ENCODE data around the gene ZNF500. TPM values are rescaled to one million over a fixed set of nuclear protein-coding genes. Genes with fewer than 3 reads are reported as not detected.

ZNF500 gene
- total RNA-seq, 2 donors from 2014 or later = 29.2 to 33.8 TPM

- Histone ChIP-seq H3K36me3 (peaks cover 0 to 14% of the 10 kb centered on the region in 2 donors), H3K4me3 (peak overlapping the region in 1 of 2 donors; percentile 70), H3K9me3 (no peaks in the 10 kb centered on the region), H3K4me1 (replicated peaks) (peaks cover 13% of the 10 kb centered on the region), H3K27ac (peak overlapping the region; percentile 80 to 85), H3K27me3 (replicated peaks; ENCODE audit: insufficient read depth) (no peaks in the 10 kb centered on the region)
- intact Hi-C loops (cut with DNase I) = loop anchor here (10.0 kb wide), 1 partner anchor 69 kb away; the partner anchor contains the start of genes ANKS3 and DNAAF8
- TF ChIP-seq POLR2AphosphoS5 (IDR thresholded peaks at IDR 0.05) = no peak
- TF ChIP-seq CTCF (IDR thresholded peaks at IDR 0.05) = no peak
- TF ChIP-seq POLR2A (IDR thresholded peaks at IDR 0.05) = no peak
- DNase-seq (ENCODE audit: low spot score) = no peak
- WGBS = 41% methylated on average over 8 of the region's 8 CpGs
Measured at GRCh38 chr16:4803401-4803844, 36.5 kb upstream of the ZNF500 start.

DNA sequence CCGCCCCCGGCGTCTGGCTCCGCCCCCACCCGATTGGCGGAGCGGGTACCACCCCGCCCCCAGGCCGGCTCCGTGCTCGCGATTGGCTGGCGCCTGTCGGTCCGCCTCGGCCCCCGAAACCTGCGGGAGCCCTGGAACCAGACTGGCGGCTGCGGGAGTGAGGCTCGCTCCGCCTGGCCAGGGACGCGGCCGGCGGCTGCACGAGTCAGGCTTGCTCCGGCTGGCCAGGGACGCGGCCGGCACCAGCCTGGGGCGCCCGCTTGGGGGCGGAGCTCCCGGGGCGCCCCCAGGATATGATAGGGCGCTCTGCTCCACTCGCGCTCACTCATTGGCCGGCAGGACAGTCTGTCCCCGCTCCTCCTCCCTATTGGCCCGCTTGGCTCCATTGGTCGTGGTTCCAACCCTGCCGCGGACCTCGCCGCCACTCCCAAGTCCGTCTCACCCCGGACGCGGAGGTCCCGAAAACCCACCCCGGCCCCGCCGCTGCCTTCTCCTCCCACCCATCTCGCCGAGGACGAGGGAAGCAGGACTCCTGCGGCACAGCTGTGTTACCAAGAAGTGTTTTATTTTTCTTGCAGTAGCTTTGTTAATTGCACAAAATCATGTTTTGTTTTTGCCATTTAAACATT, 35.8 kb upstream of the ZNF500 start:
- peak; percentile 91 for DNase-seq (ENCODE audit: low spot score)
- peak overlapping the region; percentile 80 to 85 for H3K27ac ChIP-seq
- H3K9me3 ChIP-seq = no peaks in the 10 kb centered on the region
- peaks cover 0 to 14% of the 10 kb centered on the region in 2 donors for H3K36me3 ChIP-seq
- H3K27me3 ChIP-seq (replicated peaks; ENCODE audit: insufficient read depth) = no peaks in the 10 kb centered on the region
- H3K4me3 ChIP-seq = peak overlapping the region; percentile 67 to 70
- intact Hi-C loops (cut with DNase I) = loop anchor here (10.0 kb wide), 1 partner anchor 68 kb away; the partner anchor contains the start of genes ANKS3 and DNAAF8
- WGBS = under 1% methylated on average over 31 of the region's 59 CpGs
- TF ChIP-seq CTCF (IDR thresholded peaks at IDR 0.05) (peak in 3 of 4 experiments; percentile 20 to 68 (median 60)), POLR2A (IDR thresholded peaks at IDR 0.05) (no peak), POLR2AphosphoS5 (IDR thresholded peaks at IDR 0.05) (peak; percentile 45)
- peaks cover 13% of the 10 kb centered on the region for H3K4me1 ChIP-seq (replicated peaks)

DNA sequence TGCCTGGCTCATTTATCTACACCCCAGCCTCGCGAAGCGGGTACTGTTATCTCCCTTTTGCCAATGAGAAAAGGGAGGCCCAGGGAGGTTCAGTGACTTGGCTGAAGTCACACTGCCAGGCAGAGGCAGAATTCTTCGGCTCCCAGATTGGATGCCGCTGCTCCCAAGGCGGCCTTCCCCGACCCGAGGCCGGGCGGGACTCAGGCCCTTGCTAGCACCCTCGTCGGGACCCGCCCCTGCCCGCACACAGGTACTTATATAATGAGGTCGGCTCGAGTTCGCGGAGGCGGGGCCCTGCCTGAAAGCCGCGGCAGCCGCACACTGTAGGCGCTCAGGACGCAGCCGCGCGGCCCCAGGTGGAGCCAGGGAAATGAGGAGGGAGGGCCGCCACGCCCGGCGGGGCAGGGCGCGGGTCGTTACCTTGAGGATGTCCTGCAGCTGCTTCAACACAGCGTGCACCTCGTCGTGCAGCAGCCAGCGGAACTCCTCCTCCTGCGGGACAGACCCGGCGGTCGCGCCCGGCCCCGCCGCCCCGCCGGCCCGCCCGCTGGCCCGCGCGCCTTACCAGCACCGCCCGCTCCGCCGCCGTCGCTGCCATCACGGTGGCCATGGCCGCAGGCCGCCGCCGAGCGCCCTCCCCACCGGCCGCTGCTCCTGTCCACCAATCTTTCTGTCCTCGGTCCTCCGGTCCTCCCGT, 35.1 kb upstream of the ZNF500 start, which contains the start of gene ROGDI:
ROGDI (minus strand) TSS at position 672 of the 697 bp plus-strand sequence; CDS start at position 610, 62 bp downstream.
- WGBS = 1% methylated on average over 67 of the region's 70 CpGs
- peak within 1 kb of the TSS; percentile 80 to 85 for H3K27ac ChIP-seq
- DNase-seq (ENCODE audit: low spot score) = peak; percentile 88
- H3K36me3 ChIP-seq = peaks cover 0 to 14% of the 10 kb centered on the region in 2 donors
- no peaks in the 10 kb centered on the region for H3K9me3 ChIP-seq
- peak within 1 kb of the TSS; percentile 67 to 70 for H3K4me3 ChIP-seq
- intact Hi-C loops (cut with DNase I) = loop anchor here (10.0 kb wide), 1 partner anchor 67 kb away; the partner anchor contains the start of genes ANKS3 and DNAAF8
- H3K27me3 ChIP-seq (replicated peaks; ENCODE audit: insufficient read depth) = no peaks in the 10 kb centered on the region
- peaks cover 13% of the 10 kb centered on the region for H3K4me1 ChIP-seq (replicated peaks)
- TF ChIP-seq POLR2AphosphoS5 (IDR thresholded peaks at IDR 0.05) (peak; percentile 78), CTCF (IDR thresholded peaks at IDR 0.05) (no peak), POLR2A (IDR thresholded peaks at IDR 0.05) (peak; percentile 83)

DNA sequence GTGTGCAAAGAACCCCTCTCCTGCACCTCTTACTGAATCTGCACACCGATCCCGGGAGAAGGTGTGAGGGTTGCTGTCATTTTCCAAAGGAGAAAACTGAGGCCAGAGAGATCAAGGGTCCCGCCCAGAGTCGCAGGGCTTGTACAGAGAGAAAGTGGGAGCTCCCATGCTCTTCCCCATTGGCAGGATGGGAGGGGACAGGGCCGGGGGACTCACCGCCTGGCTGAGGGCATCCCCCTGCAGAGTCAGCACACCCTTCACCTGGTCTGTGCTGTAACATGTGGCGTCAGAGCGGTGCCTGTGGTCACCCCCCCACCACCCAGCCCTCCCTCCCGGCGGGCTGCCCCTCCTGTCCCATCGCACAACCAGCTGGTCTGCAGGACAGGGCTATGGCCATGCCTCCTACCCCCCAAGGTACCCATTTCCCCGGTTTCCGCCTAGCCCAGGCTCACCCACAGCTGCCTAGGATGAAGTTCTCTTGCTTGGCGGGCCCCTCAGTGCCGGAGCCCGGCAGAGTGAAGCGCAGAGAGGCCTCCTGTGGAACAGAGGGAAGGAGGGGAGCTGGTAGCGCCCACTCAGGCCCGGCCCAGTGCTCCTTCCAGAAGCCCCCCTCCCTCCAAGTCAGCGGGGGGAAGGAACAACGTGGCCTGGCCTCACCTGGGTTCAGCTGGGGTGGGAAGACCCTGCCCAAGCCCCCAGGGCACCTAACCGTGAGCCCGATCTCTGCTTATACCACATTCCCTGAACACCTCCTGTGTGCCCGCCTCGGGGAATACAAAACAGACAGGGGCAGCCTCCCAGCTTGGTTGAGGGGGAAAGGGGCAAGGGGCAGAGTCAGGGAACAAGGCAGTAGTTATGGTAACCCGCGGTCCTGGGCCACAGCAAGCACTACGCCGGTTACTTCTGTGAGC, 34.3 kb upstream of the ZNF500 start:
- H3K36me3 ChIP-seq = peaks cover 0 to 14% of the 10 kb centered on the region in 2 donors
- 36% methylated on average over 27 of the region's 29 CpGs for WGBS
- intact Hi-C loops (cut with DNase I) = loop anchor here (10.0 kb wide), 1 partner anchor 67 kb away; the partner anchor contains the start of genes ANKS3 and DNAAF8

More for the DNA sequence above, 34.3 kb upstream of the ZNF500 start:
- Histone ChIP-seq H3K4me3 (peak overlapping the region; percentile 67 to 70), H3K27ac (peak overlapping the region; percentile 80 to 85), H3K4me1 (replicated peaks) (peaks cover 13% of the 10 kb centered on the region), H3K27me3 (replicated peaks; ENCODE audit: insufficient read depth) (no peaks in the 10 kb centered on the region), H3K9me3 (no peaks in the 10 kb centered on the region)
- no peak for DNase-seq (ENCODE audit: low spot score)
- TF ChIP-seq CTCF (IDR thresholded peaks at IDR 0.05) (peak in 1 of 4 experiments; percentile 1), POLR2AphosphoS5 (IDR thresholded peaks at IDR 0.05) (no peak)

Measured in prostate gland (tissue), 2 donors.